Stimulated activated CD4-positive, alpha-beta T cell treated with anti-CD3 and anti-CD28 coated beads, Interleukin-1b, Interleukin-23, amount 100 ng/mL, for 24 hours (primary cell): ENCODE results near the gene PRM1.

ENCODE experiments used
- DNase-seq, 4 experiments: peaks; one replicate each; pipeline ENCODE4 v3.0.0-alpha.2; 2020; ENCODE audit warnings: low read depth in 4 of 4, low spot score in 1 of 4

Gene PRM1

GRCh38 chr16:11239644-11240632 is 41.2 kb downstream of the PRM1 start:
- DNase-seq = no peak

DNA sequence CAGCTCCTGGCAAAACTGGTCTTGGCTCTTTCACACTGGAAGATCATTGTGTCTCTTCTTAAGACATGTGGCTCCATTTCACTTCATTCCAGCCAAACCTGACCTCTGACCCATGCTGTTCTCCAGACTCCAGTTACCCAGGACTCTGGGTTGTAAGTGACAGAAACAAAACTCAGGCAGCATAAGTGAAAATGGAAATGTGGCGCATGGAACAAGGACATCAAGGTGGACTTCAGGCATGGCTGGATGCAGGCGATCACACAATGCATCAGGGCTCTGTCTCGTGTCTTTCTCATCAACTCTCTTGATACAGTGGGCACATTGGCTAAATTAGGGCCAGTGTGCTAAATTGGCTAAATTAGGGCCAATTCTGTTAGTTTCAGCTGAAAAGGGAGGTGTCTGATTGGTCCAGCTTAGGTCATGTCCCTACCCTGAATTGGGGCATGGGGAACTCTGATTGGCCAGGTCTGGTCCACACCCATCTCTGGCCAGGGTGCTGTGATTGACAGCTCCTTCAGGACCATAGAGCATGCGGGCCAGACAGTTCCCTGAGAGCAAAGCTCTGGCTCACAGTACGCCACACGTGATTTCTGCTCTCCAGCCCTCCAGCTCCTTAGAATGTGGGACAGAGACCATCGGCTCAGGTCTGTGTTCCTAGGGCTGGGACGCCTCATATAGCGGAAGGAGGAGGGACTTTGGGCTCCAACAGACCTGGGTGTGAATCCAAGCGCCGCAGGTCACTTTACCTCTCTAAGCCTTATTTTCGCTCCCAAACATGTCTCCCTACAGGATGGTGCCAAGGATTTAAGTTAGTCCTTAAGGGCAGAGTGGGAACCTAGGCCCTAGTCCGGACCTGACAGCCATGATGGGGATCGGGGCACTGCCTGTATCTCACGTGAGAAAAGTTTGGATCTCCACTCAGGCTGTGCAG is 42.6 kb downstream of the PRM1 start:
- DNase-seq = no peak

- no peak for DNase-seq
Measured at GRCh38 chr16:11236461-11237254, 44.5 kb downstream of the PRM1 start.

DNA sequence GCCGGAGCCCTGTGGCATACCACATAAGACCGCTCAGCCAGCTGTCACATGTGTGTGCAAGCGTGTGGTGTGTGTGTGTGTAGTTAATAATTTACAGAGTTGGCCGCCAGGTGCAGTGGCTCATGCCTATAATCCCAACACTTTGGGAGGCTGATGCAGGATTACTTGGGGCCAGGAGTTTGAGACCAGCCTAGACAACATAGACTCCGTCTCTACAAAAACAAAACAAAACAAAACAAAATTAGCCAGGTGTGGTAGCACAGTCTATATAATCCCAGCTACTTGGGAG is 45.5 kb downstream of the PRM1 start:
- DNase-seq = no peak

DNA sequence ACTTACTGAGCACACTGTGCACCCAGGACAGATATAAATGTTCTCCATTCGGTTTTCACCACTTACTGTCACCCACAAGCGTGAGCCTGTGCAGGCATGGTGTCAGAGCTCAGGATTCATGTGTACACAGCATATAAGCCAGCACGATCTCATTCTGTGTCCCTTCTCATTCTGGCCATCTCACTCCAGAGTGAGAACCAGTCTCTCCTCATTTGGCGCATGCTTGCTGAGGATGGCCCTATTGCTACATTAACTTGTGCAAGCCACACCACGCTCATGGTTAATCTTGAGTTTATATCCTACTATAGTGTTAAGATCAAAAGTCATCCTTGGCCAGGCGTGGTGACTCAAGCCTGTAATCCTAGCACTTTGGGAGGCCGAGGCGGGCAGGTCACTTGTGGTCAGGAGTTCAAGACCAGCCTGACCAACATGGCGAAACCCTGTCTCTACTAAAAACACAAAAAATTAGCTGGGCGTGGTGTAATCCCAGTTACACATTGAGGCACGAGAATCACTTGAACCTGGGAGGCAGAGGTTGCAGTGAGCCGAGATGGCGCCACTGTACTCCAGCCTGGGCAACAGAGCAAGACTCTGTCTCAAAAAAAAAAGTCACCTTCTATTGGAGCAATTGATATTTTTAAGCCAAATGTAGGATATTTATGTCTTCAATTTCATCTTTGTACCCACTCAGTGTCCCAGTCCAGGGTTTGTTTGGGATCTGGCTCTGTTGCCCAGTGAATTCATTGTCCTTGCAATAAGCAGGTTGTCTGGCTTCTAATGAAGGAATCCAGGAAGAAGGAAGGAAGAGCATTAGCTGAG is 46.0 kb downstream of the PRM1 start:
- DNase-seq = no peak

DNA sequence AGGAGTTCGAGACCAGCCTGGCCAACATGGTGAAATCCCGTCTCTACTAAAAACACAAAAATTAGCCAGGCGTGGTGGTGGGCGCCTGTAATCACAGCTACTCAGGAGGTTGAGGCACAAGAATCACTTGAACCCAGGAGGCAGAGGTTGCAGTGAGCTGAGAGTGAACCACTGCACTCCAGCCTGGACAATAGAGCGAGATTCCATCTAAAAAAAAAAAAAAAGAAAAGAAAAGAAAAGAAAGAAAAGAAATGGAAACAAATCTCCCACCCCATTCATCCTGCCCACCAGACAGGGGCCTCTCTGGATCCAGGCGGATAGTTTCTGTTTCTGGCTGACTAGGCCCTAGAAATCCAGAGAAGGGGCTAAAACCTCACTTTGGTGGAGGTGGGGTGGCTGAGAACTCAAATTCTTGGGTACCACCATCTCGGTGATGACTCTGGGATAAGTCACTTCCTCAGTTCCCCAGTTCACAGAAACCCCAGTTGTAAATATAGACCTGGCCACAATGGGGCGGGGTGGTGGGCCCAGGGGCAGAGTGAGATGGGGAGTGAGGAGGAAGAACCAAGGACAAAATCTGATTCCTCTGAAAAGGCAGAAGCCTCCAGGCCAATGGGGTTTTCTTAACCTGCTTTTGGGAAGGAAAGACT is 47.3 kb downstream of the PRM1 start:
- peak in 2 of 4 experiments; percentile 67 to 84 for DNase-seq

GRCh38 chr16:11232852-11233726 is 48.0 kb downstream of the PRM1 start:
- DNase-seq = peak in 3 of 4 experiments; percentile 63 to 86 (median 82)

- DNase-seq = no peak
Measured at GRCh38 chr16:11232302-11232851, 48.8 kb downstream of the PRM1 start.

GRCh38 chr16:11231367-11231970 is 49.7 kb downstream of the PRM1 start:
- DNase-seq = no peak
